Activated CD8-positive, alpha-beta T cell treated with anti-CD3 and anti-CD28 coated beads, Interleukin-2, amount 10 ng/mL, durations not matched to agents 7 days and 5 days (primary cell): ENCODE results near the gene PKNOX2. TPM values are rescaled to one million over a fixed set of nuclear protein-coding genes. Genes with fewer than 3 reads are reported as not detected.

Source experiments
- ATAC-seq: fragments of 150-1000 bp; cut with Tn5 transposase; one replicate; pipeline ENCODE4 v1.10.0; 2021; ENCODE audit warnings: moderate library complexity
- CTCF ChIA-PET: fragments of 350-600 bp; sonication (Branson Sonifier 250); formaldehyde crosslinking; loops from one replicate; lab custom pipeline; 2021; ENCODE audit warnings: antibody characterized with exemption; lab: Charles Lee
- POLR2A ChIA-PET: fragments of 350-600 bp; sonication (Branson Sonifier 250); formaldehyde crosslinking; loops from one replicate; lab custom pipeline; 2021; ENCODE audit warnings: antibody characterized with exemption; lab: Charles Lee
- DNase-seq: peaks from one replicate; pipeline ENCODE4 v3.0.0-alpha.2; 2020
- H3K27ac Mint-ChIP-seq: one replicate; pipeline ENCODE4 v1.8.0; 2021; ENCODE audit warnings: mild to moderate bottlenecking, mixed read lengths
- H3K27me3 Mint-ChIP-seq: one replicate; pipeline ENCODE4 v1.8.0; 2021; ENCODE audit warnings: low read depth, mixed read lengths
- H3K36me3 Mint-ChIP-seq: one replicate; pipeline ENCODE4 v1.8.0; 2021; ENCODE audit warnings: low read depth, mixed read lengths
- H3K4me1 Mint-ChIP-seq: one replicate; pipeline ENCODE4 v1.8.0; 2021; ENCODE audit warnings: low read depth, mixed read lengths
- H3K4me3 Mint-ChIP-seq: one replicate; pipeline ENCODE4 v1.8.0; 2021; ENCODE audit warnings: mild to moderate bottlenecking, mixed read lengths
- H3K9me3 Mint-ChIP-seq: one replicate; pipeline ENCODE4 v1.8.0; 2022; ENCODE audit warnings: mixed read lengths; ENCODE audit not compliant: insufficient read depth
- total RNA-seq, 2 experiments: library from RNA; stranded (reverse); gene quantifications; one replicate each; pipeline ENCODE4 v1.2.3, GENCODE V29; 2021

The PKNOX2 gene
- total RNA-seq, 2 experiments from 2014 or later: not detected

DNA sequence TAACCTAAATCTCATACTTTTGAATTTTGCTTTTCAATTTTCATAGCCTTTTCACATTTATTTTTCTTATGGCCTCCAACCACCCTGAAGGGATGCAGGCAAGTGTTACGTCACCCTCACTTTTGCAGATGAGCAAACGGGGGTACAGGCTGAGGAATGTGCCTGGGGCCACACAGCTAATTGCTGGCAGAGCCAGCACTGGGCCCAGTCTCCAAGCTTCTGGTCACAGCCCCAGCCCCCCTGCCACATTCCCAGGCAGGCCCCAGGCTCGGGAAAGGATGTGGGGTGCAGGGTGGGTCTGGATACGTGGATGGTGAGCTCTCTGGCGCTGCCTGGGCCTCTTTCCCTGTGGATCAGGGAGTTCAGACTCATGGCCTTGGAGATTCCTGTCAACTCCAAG lies 138.6 kb downstream of the PKNOX2 start:
- no peak for ATAC-seq
- H3K36me3 Mint-ChIP-seq: no peaks in the 10 kb centered on the region
- H3K4me3 Mint-ChIP-seq: no peak overlapping the region
- H3K27me3 Mint-ChIP-seq: no peaks in the 10 kb centered on the region
- DNase-seq: no peak
- H3K9me3 Mint-ChIP-seq: no peaks in the 10 kb centered on the region
- no peaks in the 10 kb centered on the region for H3K4me1 Mint-ChIP-seq
- H3K27ac Mint-ChIP-seq: no peak overlapping the region
- ChIA-PET CTCF (no interaction called here), POLR2A (no interaction called here)

DNA sequence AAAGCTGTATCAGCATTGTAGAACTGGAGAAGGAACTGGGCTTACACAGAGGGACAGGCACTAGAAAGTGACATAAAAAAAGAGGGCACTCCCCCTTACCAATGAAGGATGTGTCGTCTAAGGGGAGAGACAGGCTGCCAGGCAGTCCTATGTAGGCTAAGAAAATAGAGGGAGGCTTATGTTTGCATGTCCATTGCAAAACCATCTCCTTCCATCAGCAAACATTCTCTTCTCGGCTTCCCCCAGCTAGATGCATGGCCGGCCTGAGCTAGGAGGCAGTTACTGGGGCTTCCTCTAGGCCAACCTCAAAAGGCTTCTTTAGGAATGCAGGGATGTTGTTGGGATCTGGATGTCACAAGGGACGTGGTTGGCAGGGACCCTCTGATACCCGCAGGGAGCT lies 139.1 kb downstream of the PKNOX2 start:
- DNase-seq (no peak), ATAC-seq (no peak)
- H3K4me3 Mint-ChIP-seq: no peak overlapping the region
- CTCF ChIA-PET: no interaction called here
- no peaks in the 10 kb centered on the region for H3K36me3 Mint-ChIP-seq
- H3K27me3 Mint-ChIP-seq: no peaks in the 10 kb centered on the region
- no peaks in the 10 kb centered on the region for H3K9me3 Mint-ChIP-seq
- POLR2A ChIA-PET: no interaction called here
- no peaks in the 10 kb centered on the region for H3K4me1 Mint-ChIP-seq
- no peak overlapping the region for H3K27ac Mint-ChIP-seq

DNA sequence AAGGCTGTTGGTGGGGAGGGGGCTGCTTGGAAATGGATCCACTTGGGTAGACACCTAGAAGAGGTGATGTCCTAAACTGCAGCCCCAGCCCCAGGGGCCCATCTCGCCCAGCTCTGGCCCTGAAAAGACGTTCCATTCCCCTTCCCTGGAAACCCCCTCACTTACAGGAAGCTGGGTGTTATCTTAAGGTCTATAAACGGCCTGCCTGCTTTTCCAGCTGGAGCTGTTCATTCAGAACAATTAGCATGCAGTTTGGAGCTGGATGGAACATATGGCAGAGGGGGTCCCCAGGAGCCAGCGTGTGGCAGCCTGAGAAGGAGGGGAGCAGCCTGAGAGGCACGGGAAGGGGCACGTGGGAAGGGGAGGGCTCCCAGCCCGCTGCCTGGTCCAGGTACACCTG lies 139.6 kb downstream of the PKNOX2 start:
- CTCF ChIA-PET: interaction anchor here (1.0 kb wide), 1 partner anchor 127 kb away, joined by 3 read pairs; no protein-coding TSS in a partner anchor
- POLR2A ChIA-PET: no interaction called here
- ATAC-seq (no peak), DNase-seq (no peak)
- Mint-ChIP-seq H3K4me3 (no peak overlapping the region), H3K27ac (no peak overlapping the region), H3K4me1 (no peaks in the 10 kb centered on the region), H3K27me3 (no peaks in the 10 kb centered on the region), H3K9me3 (no peaks in the 10 kb centered on the region), H3K36me3 (no peaks in the 10 kb centered on the region)

DNA sequence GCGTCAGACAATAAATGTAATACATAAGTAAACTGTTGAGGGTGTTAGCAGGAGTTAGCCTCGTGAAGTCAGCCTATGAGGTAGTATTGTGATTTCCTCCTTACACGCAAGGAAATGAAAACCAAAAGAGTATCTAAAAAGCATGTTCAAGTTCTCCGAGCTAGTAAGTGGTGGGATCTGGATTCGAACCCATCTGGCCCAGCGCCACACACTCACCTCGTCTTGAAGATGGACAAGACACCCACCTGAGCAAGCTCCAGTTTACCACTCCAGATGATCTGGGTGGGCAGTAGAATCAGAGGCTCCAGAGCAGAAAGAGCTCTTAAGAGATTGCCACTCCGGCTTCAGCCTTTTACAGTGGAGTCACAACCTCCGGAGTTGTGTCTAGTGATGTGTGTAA lies 140.3 kb downstream of the PKNOX2 start:
- DNase-seq (no peak), ATAC-seq (no peak)
- no peaks in the 10 kb centered on the region for H3K36me3 Mint-ChIP-seq
- CTCF ChIA-PET: interaction anchor here (1.0 kb wide), 1 partner anchor 126 kb away, joined by 3 read pairs; no protein-coding TSS in a partner anchor
- POLR2A ChIA-PET: no interaction called here
- H3K4me1 Mint-ChIP-seq: no peaks in the 10 kb centered on the region
- H3K27me3 Mint-ChIP-seq: peaks cover 3% of the 10 kb centered on the region
- H3K27ac Mint-ChIP-seq: no peak overlapping the region
- no peaks in the 10 kb centered on the region for H3K9me3 Mint-ChIP-seq
- no peak overlapping the region for H3K4me3 Mint-ChIP-seq

DNA sequence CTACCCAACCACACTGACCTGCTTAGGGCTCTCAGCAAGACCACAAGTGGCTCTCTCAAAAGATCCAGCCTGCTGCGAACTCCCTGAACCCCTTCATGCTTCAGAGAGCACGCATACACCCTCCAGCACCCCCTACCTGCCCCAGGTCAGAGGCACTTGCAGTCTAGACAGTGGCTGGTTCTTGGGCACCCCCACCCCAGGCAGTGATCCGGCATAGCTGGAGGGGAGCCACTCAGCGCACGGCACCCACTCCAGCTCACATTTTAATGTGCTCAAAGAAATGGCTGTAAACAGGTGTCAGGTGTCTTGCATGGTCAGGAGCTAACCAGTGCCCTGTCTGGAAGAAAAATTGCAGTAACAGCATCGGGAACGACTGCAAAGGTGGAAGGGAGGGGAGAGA lies 140.8 kb downstream of the PKNOX2 start:
- CTCF ChIA-PET: no interaction called here
- Mint-ChIP-seq H3K27ac (no peak overlapping the region), H3K4me3 (no peak overlapping the region), H3K27me3 (peaks cover 4% of the 10 kb centered on the region), H3K4me1 (no peaks in the 10 kb centered on the region), H3K36me3 (no peaks in the 10 kb centered on the region), H3K9me3 (no peaks in the 10 kb centered on the region)
- POLR2A ChIA-PET: interaction anchor here (0.7 kb wide), 1 partner anchor 167 kb away, joined by 5 read pairs; no protein-coding TSS in a partner anchor
- DNase-seq: no peak
- ATAC-seq: no peak

DNA sequence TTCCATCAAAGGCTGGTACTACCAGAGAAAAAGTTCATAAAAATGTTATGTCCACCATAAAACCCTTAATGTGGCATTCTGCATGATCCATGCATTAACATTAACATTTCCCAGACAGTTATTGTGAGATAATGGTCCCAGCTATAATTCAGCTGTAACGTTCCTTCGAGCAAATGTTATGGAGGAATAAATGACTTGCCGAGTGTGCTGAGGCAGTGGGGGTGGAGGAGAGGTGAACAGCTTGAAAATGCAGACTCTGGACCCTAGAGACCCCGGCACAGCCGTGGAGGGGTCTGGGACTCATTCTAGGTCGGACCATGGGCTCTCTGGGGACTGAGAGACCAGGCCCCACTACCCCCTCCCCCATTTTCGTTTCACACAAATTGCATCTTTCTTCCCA lies 141.9 kb downstream of the PKNOX2 start:
- Mint-ChIP-seq H3K27me3 (peaks cover 4% of the 10 kb centered on the region), H3K36me3 (no peaks in the 10 kb centered on the region), H3K9me3 (no peaks in the 10 kb centered on the region), H3K27ac (no peak overlapping the region), H3K4me1 (no peaks in the 10 kb centered on the region), H3K4me3 (no peak overlapping the region)
- CTCF ChIA-PET: interaction anchor here (0.7 kb wide), 1 partner anchor 39 kb away, joined by 3 read pairs; no protein-coding TSS in a partner anchor
- POLR2A ChIA-PET: no interaction called here
- ATAC-seq: no peak
- DNase-seq: no peak

DNA sequence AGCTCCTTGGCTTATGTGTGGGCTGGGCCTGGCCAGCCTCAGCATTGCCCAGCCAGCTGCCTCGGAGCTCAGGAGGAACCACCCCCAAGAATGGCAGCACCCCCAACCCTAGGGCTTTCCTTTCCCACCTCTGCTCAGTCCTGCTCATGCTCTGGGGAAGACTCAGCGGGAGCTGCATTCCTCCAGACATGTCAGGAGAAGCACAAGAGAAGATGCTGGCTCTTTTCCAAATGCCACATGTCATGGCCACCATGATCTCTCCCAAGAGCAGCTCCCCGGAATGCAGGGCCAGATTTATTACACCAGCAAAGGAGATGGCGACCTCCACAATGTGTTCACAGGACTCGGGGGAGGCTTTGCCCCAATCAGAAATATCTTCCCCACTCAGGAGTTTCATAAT lies 143.7 kb downstream of the PKNOX2 start:
- CTCF ChIA-PET: no interaction called here

DNA sequence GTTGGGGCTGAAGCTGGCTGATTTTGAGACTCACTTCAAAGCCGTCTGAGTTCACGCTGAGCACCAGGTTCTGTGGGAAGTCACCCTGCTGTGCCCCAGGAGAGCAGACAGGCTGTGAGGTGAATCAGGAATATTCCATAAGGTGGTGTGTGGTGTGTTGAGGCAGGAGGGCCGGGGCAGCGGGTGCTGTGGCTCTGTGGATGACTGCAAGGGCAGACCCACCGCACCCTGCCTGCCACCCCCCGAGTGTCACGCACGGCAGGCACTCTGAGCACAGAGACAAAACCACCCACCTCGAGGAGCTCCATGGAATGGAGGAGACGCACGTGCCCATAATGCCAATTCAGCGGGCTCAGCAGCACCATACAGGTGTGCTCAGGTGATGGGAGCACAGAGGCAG lies 147.8 kb downstream of the PKNOX2 start:
- ATAC-seq: no peak
- POLR2A ChIA-PET: no interaction called here
- no peaks in the 10 kb centered on the region for H3K36me3 Mint-ChIP-seq
- H3K4me3 Mint-ChIP-seq: no peak overlapping the region
- H3K4me1 Mint-ChIP-seq: no peaks in the 10 kb centered on the region
- H3K27me3 Mint-ChIP-seq: peaks cover 15% of the 10 kb centered on the region
- DNase-seq: no peak
- H3K9me3 Mint-ChIP-seq: no peaks in the 10 kb centered on the region
- no peak overlapping the region for H3K27ac Mint-ChIP-seq
- CTCF ChIA-PET: no interaction called here

More for the DNA sequence above, 143.7 kb downstream of the PKNOX2 start:
- DNase-seq: no peak
- Mint-ChIP-seq H3K4me1 (no peaks in the 10 kb centered on the region), H3K9me3 (no peaks in the 10 kb centered on the region), H3K27me3 (peaks cover 4% of the 10 kb centered on the region), H3K36me3 (no peaks in the 10 kb centered on the region), H3K27ac (no peak overlapping the region), H3K4me3 (no peak overlapping the region)
- ATAC-seq: no peak
- POLR2A ChIA-PET: no interaction called here

DNA sequence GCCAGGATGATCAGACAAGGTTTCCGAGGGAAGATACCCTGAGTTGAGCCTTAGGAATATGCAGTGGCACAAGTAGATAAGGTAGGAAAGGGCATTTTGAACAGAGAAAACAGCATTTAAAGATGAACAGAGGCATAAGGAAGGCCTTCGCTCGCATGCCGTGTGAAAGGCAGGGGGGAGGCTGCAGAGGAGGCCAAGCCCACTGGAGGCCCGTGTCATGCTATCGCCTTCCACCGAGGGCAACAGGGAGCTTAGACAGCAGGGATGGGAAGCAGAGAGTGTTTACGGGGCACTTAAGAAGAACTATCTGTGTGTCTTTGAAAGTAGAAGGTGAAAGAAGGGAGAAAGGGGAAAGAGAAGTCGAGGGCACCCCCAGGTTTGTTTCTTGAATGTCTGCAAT lies 148.3 kb downstream of the PKNOX2 start:
- Mint-ChIP-seq H3K27ac (no peak overlapping the region), H3K4me1 (no peaks in the 10 kb centered on the region), H3K27me3 (peaks cover 16% of the 10 kb centered on the region), H3K36me3 (no peaks in the 10 kb centered on the region), H3K4me3 (no peak overlapping the region), H3K9me3 (no peaks in the 10 kb centered on the region)
- DNase-seq: no peak
- POLR2A ChIA-PET: no interaction called here
- no peak for ATAC-seq
- CTCF ChIA-PET: no interaction called here

DNA sequence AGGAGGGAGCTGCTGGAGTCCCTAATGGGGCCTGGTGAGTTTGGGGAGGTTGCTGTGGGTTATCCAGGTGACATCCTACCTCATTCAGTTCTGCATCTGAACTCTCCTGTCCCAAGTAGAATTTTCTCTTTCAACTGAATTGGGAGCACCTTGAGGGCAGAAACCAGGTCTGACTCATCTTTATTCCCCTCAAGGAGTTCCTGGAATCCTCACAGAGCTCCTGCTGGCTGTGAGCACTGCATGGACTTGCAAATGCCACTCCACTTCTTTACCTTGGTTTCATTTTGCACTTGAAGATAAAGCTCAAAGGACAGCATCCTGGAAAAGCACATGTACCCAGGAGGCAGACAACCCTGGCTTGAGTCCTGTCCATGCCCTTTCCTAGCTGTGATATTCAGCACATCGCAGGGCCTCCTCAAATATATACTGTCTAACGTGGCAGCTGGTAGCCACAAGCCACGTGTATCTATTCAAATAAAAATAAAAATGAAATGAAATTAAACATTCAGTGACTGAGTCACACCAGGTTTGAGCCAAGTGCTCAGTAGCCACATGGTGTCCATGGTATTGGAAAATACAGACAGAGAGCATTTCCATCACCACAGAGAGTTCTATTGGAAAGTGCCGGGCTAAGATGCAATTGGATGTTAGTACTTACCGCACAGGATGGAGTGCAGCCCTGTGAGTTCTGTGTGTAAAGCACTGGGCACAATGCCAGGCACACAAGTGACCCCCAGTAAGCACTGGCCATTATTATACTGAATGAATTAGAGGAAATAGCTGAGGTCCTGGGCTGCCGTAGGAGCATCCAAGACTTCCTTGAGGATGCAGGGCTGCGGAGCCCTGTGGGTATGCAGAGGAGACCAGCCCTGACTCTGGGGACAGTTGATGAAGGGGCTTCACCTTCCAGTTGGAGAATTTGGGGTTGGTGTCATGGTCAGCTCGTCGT lies 149.0 kb downstream of the PKNOX2 start:
- H3K9me3 Mint-ChIP-seq: no peaks in the 10 kb centered on the region
- H3K36me3 Mint-ChIP-seq: no peaks in the 10 kb centered on the region
- ATAC-seq: no peak
- H3K4me3 Mint-ChIP-seq: no peak overlapping the region
- DNase-seq: no peak
- H3K4me1 Mint-ChIP-seq: no peaks in the 10 kb centered on the region
- POLR2A ChIA-PET: no interaction called here
- no peak overlapping the region for H3K27ac Mint-ChIP-seq
- peaks cover 18% of the 10 kb centered on the region for H3K27me3 Mint-ChIP-seq
- CTCF ChIA-PET: no interaction called here

DNA sequence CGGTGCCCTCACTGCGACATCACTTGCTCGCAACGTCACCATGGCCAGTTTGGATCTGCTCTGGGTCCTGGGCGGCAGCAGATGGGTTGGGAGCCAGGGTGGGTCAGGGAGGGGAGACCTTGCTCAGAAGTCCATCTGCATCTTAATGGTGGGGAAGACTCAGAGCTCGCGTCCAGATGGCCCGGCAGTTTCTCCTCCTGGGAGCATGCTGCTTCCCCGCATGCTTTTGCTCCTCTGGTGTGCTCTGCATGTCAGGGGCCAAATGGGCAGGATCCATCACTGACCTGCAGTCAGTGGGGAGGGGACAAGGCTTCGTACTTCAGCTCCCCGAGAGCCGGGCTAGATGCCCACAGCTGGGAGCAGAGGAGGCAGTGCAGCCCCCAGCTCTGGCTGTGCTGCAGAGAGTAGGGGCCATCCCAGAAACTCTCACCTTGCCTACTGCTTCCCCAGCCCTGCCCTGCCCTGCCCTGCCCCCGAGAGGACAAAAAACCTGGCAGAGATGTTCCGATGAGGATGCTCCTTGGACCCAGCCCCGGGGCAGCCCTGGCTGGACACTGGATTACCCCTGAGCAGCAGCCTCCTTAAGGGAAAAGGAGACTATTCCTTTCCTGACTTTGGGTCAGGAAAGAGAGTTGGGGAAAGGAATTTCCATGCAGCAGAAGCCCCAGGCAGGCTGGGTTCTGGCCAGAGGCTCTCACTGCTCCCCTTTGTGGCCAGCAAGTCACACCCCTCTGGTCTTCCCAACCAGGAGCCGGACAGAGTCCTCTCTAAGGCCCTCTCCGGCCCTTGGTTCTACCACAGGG lies 149.9 kb downstream of the PKNOX2 start:
- no peak for ATAC-seq
- no peak overlapping the region for H3K4me3 Mint-ChIP-seq
- no peaks in the 10 kb centered on the region for H3K4me1 Mint-ChIP-seq
- DNase-seq: no peak
- ChIA-PET CTCF (no interaction called here), POLR2A (no interaction called here)
- no peaks in the 10 kb centered on the region for H3K36me3 Mint-ChIP-seq
- peaks cover 20% of the 10 kb centered on the region for H3K27me3 Mint-ChIP-seq
- no peak overlapping the region for H3K27ac Mint-ChIP-seq
- no peaks in the 10 kb centered on the region for H3K9me3 Mint-ChIP-seq
